Measurements from ENCODE around the gene TBC1D5. TPM values are rescaled to one million over a fixed set of nuclear protein-coding genes. Genes with fewer than 3 reads are reported as not detected.

TBC1D5 gene
- total RNA-seq, 4 donors from 2014 or later = 51.9 to 66.8 (median 60.1) TPM

- intact Hi-C loops (cut with DNase I; ENCODE audit: low total_unique reads) = no loop called here
- no peak overlapping the region for H3K4me3 ChIP-seq (ENCODE audit: low read depth, poor library complexity, severe bottlenecking)
- whole genome bisulfite sequencing, 2 donors = 95 to 97% methylated on average over 2 of the region's 2 CpGs
- TF ChIP-seq POLR2A (IDR thresholded peaks at IDR 0.05) (no peak), CTCF (IDR thresholded peaks at IDR 0.05) (no peak)
- DNase-seq (ENCODE audit: low spot score in 2 of 2) = no peak
These were observed 549.4 kb downstream of the TBC1D5 start for GRCh38 chr3:17192995-17193394.

- intact Hi-C loops (cut with DNase I; ENCODE audit: low total_unique reads) = no loop called here
- DNase-seq (ENCODE audit: low spot score in 2 of 2) = no peak
- no peak for TF ChIP-seq POLR2A (IDR thresholded peaks at IDR 0.05)
- TF ChIP-seq CTCF (IDR thresholded peaks at IDR 0.05) = no peak
- H3K4me3 ChIP-seq (ENCODE audit: low read depth, poor library complexity, severe bottlenecking) = no peak overlapping the region
- 75 to 80% methylated on average over 7 of the region's 7 CpGs for WGBS, 2 donors
These were observed 551.9 kb downstream of the TBC1D5 start for GRCh38 chr3:17190353-17191078.

GRCh38 chr3:17188378-17188777 is 554.1 kb downstream of the TBC1D5 start:
- 86 to 89% methylated on average over 1 of the region's 1 CpG for WGBS, 2 donors
- intact Hi-C loops (cut with DNase I; ENCODE audit: low total_unique reads) = no loop called here
- TF ChIP-seq CTCF (IDR thresholded peaks at IDR 0.05) (no peak), POLR2A (IDR thresholded peaks at IDR 0.05) (no peak)
- H3K4me3 ChIP-seq (ENCODE audit: low read depth, poor library complexity, severe bottlenecking) = no peak overlapping the region
- DNase-seq (ENCODE audit: low spot score in 2 of 2) = no peak

- 89 to 90% methylated on average over 6 of the region's 6 CpGs for WGBS, 2 donors
- intact Hi-C loops (cut with DNase I; ENCODE audit: low total_unique reads) = no loop called here
- H3K4me3 ChIP-seq (ENCODE audit: low read depth, poor library complexity, severe bottlenecking) = no peak overlapping the region
- no peak for DNase-seq (ENCODE audit: low spot score in 2 of 2)
- TF ChIP-seq CTCF (IDR thresholded peaks at IDR 0.05) = no peak
- TF ChIP-seq POLR2A (IDR thresholded peaks at IDR 0.05) = no peak
These were observed 554.7 kb downstream of the TBC1D5 start for GRCh38 chr3:17187589-17188184.

DNA sequence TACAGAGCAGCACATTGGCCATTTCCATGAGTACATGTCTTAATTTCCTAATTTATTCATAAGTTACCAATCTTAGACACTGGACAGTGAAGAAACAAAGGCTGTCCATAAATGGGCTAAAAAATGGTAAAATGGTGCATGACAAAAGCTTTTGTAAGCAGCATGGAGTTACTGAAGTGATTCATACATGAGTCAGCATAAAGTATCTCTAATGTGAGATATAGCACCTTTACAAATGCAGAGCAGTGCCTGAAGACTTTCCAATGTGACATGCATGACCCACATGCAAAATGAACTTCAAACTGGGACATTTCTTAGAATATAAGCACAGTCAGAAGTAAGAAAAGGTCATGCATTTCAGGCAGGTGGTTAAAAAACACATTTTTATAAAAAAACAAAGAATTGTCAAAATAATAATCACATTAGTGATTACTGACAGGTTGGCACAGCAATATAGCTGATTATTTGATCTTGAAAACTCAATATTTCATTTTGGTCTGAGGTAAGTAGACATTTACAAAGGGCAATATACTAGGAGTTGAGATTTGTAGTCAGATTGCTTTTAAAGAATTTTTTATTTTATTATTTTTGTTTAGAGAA is 558.4 kb downstream of the TBC1D5 start:
- no peak for TF ChIP-seq CTCF (IDR thresholded peaks at IDR 0.05)
- TF ChIP-seq POLR2A (IDR thresholded peaks at IDR 0.05) = no peak
- H3K4me3 ChIP-seq (ENCODE audit: low read depth, poor library complexity, severe bottlenecking) = no peak overlapping the region
- no peak for DNase-seq (ENCODE audit: low spot score in 2 of 2)
- intact Hi-C loops (cut with DNase I; ENCODE audit: low total_unique reads) = no loop called here
